Measurements from ENCODE around the gene PDE8B. TPM values are rescaled to one million over a fixed set of nuclear protein-coding genes. Genes with fewer than 3 reads are reported as not detected.
"Not testable (repeated sequence)": the region's sequence is repeated elsewhere in the genome, so short reads cannot be mapped to it uniquely, and the experiment has no call there.

The PDE8B gene
- polyA plus RNA-seq, 3 donors: 4.4 to 7.3 (median 5.7) TPM

GRCh38 chr5:77427998-77428397 lies 217.5 kb downstream of the PDE8B start:
- DNase-seq (ENCODE audit: low read depth in 3 of 3, low spot score in 2 of 3): no peak

GRCh38 chr5:77428526-77428925 lies 218.0 kb downstream of the PDE8B start:
- DNase-seq (ENCODE audit: low read depth in 3 of 3, low spot score in 2 of 3): no peak

- no peak for DNase-seq (ENCODE audit: low read depth in 3 of 3, low spot score in 2 of 3)
Observed at GRCh38 chr5:77430726-77431125, 220.2 kb downstream of the PDE8B start.

DNA sequence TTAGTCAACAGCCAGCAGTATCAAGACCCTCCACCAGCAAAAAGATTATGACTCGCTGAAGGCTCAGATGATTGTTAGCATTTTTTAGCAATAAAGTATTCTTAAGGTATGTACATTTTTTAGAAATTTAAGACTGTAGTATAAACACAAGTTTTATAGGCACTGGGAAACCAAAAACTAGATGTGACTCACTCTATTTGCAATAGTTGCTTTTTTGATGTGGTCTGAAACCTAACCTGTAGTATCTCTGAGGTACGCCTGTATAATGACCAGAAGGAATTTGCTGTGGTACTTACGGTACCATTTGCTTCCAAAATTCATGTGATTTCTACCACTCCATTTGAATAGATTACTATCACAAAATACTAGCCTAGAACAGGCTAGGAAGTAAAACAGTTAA lies 220.8 kb downstream of the PDE8B start:
- DNase-seq (ENCODE audit: low read depth in 3 of 3, low spot score in 2 of 3): no peak

DNA sequence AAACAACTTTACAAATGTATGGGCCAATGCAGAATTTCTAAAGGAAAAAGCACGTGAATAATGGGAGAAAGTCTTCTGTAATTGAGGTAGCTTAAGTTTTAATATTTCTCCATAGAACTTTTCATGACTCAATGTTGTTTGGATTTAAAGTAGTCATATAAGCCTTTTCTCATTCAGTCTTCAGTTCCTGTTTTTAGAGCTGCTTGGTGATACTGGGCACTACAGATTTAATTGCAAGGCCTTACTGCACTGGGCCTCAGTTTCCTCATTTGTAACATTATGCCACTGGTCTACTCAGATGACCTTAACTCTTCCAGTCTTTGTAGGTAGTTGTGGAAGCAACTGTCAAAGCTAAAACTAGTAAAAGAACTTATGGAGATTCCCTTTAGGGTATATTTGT lies 221.2 kb downstream of the PDE8B start:
- no peak for DNase-seq (ENCODE audit: low read depth in 3 of 3, low spot score in 2 of 3)

DNA sequence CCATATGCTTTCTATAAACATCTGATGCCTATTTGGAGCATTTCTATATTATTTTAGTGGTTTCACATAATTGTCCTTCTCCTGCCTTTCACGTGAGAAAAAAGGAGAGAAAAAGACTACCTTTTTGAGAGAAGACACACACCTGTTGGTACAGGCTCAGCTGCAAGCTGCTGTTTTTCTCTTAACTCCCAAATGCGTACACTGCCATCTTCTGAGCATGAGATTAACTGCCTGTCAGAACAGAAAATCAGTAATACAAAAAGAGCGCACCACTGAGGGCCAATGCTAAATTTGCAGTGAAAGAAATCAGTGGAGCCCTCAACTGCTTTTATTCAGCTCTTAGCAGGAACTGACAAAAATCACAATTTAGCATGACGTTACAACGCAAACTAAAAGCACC lies 226.7 kb downstream of the PDE8B start:
- DNase-seq (ENCODE audit: low read depth in 3 of 3, low spot score in 2 of 3): no peak

- no peak for DNase-seq (ENCODE audit: low read depth in 3 of 3, low spot score in 2 of 3)
Observed at GRCh38 chr5:77438071-77438470, 227.6 kb downstream of the PDE8B start.

- DNase-seq (ENCODE audit: low read depth in 3 of 3, low spot score in 2 of 3): no peak
Observed at GRCh38 chr5:77443670-77444069, 233.2 kb downstream of the PDE8B start.

- no peak for DNase-seq (ENCODE audit: low read depth in 3 of 3, low spot score in 2 of 3)
Observed at GRCh38 chr5:77444356-77444755, 233.9 kb downstream of the PDE8B start.

DNA sequence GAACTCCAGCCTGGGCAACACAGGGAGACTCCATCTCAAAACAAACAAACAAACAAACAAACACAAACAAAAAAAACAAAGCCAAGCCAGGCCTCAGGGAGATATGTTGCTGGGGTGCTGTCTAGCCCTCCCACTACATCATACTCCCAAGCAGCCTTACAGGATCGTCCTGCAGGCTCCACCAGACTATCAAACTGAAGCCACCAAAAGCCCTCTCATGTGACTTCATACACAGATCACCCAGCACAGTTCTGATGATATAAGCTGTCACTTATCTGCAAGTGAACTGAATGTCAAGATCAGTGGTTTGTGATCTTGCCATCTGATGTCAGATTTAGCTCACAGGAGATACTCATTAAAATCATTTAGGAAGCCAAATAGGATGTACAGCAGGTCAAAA lies 238.4 kb downstream of the PDE8B start:
- no peak for DNase-seq (ENCODE audit: low read depth in 3 of 3, low spot score in 2 of 3)

DNA sequence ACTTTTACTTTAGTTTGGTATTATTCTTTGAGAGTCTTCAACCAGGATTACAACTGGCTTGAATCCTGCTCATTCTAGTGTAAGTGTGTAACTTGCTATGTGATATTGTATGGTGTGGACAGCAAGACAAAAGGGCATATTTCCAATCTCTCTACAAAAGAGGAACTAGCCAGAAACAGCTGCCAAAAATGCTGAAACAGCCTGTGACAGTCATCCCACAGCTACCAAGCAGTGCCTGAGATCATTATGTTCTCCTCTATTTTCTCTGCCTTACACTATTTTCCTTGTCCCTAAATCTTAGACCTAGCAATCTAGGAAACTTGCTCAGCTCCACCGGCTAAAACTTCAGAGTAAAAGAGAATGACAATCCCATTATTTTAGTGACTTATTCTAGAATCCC lies 238.8 kb downstream of the PDE8B start:
- no peak for DNase-seq (ENCODE audit: low read depth in 3 of 3, low spot score in 2 of 3)

DNA sequence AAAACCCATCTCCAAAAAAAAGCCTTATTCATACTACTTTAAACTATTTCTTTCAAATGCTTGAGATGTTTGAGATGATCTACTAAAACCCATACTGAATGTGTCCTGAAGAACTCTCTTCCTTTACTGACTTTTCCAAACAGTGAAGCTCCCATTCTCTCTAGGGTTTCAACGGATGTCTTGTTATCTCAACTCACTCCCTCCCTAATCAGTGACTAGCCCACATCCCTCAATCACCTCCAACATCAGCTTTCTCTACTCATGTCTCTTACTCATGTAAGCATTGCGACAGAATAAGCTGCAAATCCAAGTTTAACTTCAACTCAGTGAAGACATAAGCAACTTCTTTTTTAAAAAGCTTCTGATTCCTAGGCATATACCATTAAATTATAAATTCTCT lies 239.5 kb downstream of the PDE8B start:
- no peak for DNase-seq (ENCODE audit: low read depth in 3 of 3, low spot score in 2 of 3)

GRCh38 chr5:77452351-77452750 lies 241.9 kb downstream of the PDE8B start:
- DNase-seq (ENCODE audit: low read depth in 3 of 3, low spot score in 2 of 3): no peak

DNA sequence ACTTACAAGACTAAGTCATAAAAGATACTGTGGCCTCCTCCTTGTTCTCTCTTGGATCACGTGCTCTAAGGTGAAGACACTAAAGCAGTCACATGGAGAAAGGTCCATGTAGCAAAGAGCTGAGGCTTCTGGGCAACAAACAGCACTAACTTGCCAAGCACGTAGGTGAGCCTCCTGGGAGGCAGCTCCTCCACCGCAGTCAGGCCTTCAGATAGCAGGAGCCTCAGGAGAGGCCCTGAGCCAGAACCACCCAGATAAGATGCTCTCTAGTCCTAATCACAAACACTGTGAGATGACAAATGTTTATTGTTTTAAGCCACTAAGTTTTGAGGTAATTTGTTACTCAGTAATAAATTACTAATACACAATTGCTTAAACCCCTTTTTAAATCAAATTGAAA lies 243.6 kb downstream of the PDE8B start:
- no peak for DNase-seq (ENCODE audit: low read depth in 3 of 3, low spot score in 2 of 3)

DNA sequence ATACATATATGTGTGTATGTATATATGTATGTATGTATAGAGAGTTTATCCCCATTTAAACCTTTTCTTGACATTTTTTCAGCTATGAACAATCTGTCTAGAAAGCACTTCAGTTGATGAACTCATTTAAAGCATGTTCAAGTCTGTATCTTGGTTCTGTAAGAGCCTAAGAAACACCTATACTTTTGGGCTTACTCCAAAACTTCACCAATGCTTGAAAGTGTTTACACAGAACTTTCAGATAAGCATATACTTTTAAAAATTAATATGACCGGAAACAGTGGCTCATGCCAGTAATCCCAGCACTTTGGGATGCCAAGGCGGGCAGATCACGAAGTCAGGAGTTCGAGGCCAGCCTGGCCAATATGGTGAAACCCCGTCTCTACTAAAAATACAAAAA lies 250.8 kb downstream of the PDE8B start:
- no peak for DNase-seq (ENCODE audit: low read depth in 3 of 3, low spot score in 2 of 3)

DNA sequence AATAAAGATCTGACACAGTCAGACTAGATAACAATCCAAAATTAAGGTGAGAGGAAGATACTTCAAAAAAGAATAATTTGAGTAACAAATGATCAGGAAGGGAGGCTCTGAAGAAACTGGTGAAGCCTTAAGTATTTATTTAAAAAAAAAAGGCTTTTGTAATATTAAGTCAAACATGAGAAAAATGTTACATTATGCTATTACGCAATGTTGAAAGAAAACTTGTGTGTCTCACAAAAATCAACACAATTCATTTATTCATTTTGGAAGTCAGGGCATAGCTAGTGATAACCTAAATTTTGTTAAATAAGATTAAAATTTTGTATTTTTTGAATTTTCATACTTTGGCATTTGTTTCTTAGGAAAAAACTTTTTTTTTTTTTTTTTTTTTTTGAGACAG lies 253.4 kb downstream of the PDE8B start:
- DNase-seq (ENCODE audit: low read depth in 3 of 3, low spot score in 2 of 3): no peak

- DNase-seq (ENCODE audit: low read depth in 3 of 3, low spot score in 2 of 3): not testable (repeated sequence)
Observed at GRCh38 chr5:77468875-77469274, 258.4 kb downstream of the PDE8B start.

- DNase-seq (ENCODE audit: low read depth in 3 of 3, low spot score in 2 of 3): not testable (repeated sequence)
Observed at GRCh38 chr5:77475041-77475440, 264.6 kb downstream of the PDE8B start.

Other genes with a start within 250 kb of the PDE8B start
- 10 to 100 TPM; 32.5 to 34.0 (median 33.5) TPM for gene AGGF1, start 180.3 kb upstream of the PDE8B start, polyA plus RNA-seq (ENCODE audit: insufficient read length in 3 of 3)
- gene ZBED3, start 123.4 kb upstream of the PDE8B start, polyA plus RNA-seq (ENCODE audit: insufficient read length in 3 of 3): 10 to 100 TPM; 31.4 to 34.3 (median 31.6) TPM